Activated CD4-positive, alpha-beta T cell treated with anti-CD3 and anti-CD28 coated beads, Interleukin-2, amount 50 U/mL, for 48 hours (primary cell): ENCODE data around the gene POLRMT.
"Not testable (repeated sequence)": the region's sequence is repeated elsewhere in the genome, so short reads cannot be mapped to it uniquely, and the experiment has no call there.

Experiments used
- DNase-seq, 2 experiments: peaks; one replicate each; pipeline ENCODE4 v3.0.0-alpha.2; 2020

The POLRMT gene

DNA sequence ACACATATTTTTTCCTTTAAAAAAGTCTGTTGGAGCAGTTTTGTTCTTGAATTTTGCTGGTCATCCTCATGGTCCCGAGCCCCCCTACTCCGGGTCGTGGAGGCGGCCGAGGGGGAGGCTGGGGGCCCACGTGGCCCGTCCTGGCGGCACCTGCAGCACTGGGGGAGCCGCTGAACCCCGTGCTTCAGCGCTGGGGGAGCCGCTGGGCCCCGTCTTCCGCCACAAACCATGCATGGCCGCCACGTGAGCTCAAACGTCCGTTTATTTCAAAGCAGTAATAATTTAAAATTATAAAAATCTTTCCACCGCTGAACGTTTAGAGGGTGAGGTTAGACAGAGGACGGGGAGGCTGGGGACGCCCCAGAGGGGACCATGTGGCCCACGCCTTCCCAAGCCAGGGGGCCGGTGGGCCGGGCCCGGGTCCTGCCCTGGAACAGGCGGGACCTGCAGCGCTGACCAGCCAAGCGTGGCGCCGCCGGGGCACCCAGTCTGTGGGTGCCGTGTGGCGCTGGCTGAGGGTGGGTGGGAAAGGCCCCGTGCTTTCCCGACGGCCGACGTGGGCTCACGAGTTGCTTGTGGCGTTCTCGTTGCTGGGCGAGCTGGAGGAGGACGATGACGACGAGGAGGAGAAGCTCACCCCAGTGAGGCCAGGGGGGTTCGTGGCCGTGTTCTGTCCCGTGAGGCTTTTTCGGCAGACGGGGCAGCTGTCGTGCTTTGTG is 14.4 kb upstream of the POLRMT start:
- no peak for DNase-seq

DNA sequence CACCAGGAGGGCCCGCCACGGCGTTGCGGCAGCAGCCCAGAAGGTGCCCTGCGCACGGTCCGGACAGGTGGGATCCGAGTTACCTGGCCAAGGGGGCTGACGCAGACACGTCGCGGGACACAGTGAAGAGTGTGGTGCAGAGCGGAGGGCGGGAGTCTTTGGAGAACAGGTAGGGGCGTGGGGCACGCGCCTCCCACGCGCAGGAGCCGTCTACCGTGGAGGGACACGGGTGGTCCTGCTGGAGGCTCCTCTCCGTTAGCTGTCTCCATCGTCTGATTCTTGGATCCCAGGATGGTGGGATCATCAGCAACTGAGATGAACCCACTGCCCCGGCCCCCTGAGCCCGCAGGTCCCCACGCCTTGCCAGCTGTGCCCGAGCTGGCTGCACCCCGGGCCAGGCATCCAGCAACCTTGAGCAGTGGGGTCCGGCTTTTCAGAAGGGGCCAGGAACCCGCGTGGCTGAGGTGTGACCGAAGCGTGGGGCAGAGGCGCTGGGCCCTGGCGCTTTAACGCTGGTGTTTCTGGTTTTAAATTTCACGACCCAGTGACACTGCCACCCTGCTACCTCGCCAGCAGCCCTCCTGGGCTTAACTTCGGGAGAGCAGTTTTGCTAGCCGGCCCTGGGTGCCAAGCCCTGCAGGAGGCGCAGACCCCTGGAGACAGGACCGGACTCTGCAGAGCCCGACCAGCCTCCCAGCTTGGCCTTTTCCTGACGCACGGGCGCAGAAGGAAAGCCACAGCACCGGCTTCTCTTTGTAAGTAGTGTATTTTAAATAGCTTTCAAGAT is 13.6 kb upstream of the POLRMT start:
- DNase-seq: no peak

DNA sequence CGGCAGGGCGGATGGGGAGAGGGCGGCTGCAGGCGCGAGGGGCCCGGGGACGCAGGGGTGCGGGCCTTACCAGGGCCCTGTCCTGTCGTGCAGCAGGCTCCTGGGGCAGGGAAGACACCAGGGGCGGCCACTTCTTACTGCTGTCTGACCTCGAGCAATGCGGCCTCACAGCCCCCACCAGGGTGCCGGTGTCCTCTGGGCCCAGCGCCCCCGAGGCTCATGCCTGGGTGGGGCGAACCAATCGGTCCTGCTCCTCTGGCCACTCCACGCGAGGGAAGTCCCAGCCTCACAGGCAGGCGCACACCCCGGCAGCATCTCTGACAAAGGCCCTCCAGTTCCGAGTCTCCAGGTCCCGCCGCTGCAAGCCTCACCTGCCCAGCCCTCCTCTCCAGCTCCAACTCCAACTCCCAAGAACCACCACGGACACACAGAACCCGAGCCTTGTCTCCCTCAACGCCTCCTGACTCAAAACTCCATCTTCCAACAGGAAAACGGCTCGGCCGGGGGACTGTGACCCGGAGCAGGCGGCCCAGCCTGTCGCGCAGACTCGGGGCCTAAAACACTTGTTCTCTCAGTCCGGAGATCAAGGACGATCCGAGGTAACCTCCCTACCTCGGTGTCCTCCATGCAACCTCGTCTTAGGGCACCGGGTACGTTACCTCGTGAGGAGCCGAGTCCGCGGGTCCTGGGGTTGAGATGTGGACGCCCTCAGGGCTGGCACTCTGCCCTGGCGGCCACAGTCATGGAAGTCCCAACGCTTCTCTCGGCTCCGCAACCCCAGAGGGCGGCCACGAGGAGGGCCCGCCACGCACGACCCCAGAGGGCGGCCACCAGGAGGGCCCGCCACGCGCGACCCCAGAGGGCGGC is 12.8 kb upstream of the POLRMT start:
- DNase-seq: no peak

DNA sequence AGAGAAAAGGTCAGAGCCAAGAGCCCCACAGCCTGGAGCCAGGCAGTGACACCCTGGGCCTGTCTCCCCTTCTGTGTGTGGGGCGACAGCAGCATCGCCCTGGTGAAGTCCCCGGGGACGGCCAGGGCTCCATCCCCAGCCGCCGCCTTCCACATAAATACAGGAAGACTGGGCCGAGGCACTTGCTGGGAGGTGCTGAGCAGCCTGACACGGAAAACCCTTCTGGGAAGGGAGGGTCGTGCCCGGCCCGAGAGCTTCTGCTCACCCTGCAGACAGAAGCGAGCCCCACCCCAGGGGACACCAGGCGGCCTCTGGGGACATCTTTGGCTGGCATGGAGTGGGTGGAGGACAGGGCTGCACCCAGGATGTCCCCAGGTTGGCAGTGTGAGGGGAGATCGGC is 11.5 kb upstream of the POLRMT start:
- no peak for DNase-seq

DNA sequence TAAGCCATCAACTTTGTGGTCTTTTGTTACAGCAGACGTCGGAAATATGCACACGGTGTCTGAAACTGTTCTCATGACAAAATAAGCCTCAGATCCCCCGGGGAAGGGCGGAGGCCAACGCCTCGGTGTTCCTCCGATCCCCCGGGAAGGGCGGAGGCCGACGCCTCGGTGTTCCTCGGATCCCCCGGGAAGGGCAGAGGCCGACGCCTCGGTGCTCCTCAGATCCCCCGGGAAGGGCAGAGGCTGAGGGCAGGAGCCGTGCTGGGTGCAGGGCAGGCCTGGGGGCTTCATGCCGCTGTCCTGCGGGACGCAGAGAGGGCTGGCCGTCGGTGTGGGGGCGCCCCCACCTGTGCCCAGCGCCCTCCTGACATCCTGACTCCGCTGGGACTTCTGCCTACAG is 11.0 kb upstream of the POLRMT start:
- DNase-seq: no peak

DNA sequence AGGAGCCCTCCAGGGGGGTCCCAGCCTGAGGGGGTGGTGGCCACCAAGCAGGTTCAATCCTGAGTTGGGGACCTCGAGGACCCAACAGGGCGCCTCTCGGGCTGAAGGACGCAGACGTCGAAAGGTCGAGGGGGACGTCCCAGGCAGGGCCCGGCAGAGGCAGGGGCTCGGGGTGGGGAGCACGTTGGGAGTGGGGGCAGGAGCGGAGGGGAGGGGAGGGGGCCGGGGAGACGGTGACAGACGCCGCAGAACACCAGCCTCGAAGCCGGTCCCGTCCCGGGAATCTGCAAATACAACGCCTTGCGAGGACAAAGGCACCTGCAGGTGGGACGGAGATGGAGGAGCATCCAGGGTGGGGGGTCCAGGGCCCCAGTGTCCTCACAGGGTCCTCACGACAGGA is 10.4 kb upstream of the POLRMT start:
- no peak for DNase-seq

DNA sequence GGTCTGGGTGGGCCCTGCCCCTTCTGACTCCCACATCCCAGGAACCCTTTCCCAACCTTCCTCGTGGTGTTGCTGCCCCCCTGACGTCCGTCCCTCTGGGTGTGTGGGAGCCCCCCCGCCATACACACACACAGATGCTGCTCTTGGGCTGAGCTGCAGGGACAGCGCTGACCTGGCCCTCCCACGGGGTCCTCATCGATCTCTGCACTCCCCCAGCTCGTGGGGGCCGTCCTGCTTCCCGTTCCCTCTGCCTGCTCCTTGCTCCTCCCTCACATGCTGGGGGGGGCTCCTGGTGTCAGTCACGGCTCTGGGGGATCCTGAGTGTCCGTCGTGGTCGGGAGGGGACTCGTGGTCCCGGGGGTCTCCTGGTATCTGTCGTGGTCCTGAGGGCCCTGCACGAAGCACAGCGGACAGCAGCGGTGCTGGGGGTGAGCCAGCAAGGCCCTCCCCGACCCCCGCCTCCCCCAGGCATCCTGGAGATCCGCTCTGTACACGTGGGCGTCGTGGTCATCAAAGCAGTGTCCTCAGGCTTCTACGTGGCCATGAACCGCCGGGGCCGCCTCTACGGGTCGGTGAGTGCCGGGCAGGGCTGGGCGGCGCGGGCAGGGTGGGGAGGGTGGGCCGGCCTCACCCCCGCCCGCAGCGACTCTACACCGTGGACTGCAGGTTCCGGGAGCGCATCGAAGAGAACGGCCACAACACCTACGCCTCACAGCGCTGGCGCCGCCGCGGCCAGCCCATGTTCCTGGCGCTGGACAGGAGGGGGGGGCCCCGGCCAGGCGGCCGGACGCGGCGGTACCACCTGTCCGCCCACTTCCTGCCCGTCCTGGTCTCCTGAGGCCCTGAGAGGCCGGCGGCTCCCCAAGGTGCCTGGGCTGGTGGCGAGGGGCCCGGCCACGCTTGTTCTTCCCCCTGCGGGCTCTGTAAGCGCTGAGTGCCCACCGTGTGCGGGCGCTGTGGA is 9.7 kb upstream of the POLRMT start:
- DNase-seq: no peak

DNA sequence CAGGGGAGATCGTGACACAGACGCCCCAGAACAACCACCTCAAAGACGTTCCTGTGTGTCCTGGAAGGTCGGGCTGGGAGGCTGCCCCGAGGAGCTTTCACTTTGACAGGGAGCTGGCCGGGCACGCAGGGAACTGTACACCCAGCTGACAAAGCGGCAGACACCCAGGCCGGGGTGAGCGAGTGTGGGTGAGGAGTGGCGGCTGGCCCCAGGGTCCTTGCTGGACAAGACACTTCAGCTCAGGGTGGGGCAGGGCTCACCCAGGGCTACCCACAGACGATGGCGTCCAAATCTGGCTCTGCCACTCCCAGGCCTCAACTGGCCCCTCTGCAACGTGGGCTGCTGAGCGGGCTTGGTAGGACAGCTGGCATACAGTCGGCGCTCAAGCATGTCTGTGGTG is 8.4 kb upstream of the POLRMT start:
- no peak for DNase-seq

DNA sequence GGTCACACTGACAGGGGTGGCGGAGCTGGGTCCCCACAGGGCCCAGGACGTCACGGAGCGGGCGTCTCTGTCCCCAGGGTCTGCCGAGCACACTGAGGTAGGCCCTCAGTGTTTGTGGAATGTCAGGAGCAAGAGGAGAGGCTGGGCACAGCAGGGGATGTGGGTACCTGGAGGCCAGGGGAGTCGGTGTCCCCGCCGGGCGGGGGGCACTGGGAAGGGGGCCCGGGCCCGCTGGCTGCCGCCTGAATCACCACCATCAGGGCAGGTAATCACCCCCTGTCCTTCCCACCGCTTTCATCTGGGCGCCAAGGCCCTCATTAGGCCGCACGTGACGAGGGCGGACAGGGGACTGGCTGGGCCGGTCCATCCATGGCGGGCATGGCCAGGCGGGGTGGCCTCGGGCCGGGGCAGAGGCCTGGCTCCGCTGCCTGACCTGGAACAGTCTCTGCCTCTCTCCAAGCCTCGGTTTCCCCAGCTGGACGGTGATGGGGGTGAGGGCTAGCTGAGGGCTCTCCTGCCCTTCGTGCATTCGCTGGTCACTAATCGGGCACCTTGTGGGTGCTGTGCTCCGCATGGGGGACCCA is 7.4 kb upstream of the POLRMT start:
- DNase-seq: no peak

DNA sequence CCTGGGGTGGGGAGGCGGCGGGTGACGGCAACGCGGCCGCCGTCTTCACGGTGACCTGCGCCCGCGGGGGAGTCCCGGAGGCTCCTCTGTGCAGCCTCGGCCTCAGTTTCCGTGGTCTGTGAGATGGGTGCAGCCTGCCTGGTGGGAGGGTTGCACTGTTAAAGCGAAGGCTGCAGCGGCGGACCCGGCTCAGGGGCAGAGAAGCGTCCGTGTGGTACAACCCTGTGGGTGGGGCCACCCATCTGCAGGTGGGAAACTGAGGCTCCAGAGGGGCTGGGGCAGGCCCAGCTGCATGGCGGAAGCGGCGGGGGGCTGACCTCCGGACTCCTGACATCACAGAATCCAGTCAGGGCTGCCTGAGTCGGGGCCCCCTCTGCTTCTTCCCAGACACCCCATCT is 6.8 kb upstream of the POLRMT start:
- no peak for DNase-seq

DNA sequence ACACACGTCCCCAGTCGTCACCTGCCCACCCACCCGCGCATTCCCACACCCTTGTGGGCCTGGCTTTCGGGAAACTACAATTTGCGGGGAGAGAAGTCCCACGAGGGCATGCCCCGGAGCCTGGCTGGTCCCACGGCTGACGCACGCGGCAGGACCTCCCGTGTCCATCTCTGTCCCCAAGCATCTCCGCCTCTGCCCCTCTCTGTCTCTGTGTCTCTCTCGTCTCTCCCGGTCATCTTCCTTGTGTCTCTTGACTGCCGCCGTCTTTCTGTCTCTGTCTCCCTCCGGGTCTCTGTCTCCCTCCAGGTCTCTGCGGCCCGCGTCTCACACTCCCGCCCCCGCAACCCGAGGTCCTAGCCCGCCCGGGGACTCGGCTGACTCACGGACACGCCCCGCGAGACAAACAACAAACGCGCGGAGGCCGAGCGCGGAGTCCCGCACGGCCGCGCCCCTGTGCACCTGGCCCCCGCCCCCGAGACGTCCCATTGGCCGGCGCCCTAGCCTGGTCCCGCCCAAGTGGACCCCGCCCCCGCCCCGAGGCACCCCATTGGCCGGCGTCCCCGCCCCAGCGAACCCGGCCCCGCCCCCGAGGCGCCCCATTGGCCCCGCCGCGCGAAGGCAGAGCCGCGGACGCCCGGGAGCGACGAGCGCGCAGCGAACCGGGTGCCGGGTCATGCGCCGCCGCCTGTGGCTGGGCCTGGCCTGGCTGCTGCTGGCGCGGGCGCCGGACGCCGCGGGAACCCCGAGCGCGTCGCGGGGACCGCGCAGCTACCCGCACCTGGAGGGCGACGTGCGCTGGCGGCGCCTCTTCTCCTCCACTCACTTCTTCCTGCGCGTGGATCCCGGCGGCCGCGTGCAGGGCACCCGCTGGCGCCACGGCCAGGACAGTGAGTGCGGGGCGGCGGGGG is 6.2 kb upstream of the POLRMT start, which contains the start of gene FGF22:
TSS of gene FGF22 (plus strand) at position 627 of the 908 bp plus-strand sequence. CDS start at position 674, 47 bp downstream.
- peak; percentile 95 to 97 for DNase-seq

DNA sequence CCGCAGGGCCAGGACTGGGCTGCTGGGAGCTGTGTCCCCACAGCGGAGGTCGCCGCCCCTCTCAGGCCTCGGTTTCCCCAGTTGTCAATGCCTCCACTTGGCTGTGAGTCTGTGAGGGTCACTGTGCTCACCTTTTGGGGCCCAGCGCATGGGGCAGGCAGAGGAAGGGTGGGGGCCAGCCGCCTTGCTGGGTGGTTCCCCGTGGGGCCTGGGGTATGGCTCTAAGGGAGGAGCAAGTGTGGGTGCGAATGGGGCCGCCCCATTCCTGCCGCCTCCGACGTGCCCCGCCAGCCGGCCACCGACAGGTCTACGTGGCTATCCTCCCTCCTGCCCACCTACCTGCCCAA is 5.5 kb upstream of the POLRMT start:
- no peak for DNase-seq

DNA sequence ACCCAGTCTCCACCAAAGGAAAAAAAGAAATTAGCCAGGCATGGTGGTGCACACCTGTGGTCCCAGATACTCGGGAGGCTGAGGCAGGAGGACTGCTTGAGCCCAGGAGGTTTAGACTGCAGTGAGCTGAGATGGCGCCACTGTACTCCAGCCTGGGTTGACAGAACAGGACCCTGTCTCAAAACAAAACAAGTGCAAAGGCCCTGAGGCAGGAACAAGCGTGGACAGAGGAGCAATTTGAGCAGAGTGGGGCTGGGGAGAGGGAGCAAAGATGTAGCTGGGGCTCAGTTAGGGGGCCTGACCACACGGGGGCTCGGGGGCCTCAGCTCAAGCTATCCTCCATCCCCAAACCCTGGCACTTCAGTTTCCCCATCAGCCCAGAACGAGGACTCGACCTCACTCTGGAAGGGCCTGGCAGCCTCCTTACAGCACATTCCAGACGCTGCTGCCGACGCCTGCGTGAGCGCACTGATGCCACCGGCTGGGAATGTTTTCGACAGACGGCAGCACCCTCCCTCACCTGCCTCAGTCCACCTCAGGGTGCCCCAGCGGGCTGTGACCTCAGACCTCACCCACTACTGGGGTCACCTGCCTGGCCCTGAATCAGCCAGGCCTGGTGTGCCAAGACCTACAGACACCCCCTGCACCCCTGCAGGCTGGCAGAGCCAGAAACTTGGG is 1.8 kb upstream of the POLRMT start:
- DNase-seq: no peak

DNA sequence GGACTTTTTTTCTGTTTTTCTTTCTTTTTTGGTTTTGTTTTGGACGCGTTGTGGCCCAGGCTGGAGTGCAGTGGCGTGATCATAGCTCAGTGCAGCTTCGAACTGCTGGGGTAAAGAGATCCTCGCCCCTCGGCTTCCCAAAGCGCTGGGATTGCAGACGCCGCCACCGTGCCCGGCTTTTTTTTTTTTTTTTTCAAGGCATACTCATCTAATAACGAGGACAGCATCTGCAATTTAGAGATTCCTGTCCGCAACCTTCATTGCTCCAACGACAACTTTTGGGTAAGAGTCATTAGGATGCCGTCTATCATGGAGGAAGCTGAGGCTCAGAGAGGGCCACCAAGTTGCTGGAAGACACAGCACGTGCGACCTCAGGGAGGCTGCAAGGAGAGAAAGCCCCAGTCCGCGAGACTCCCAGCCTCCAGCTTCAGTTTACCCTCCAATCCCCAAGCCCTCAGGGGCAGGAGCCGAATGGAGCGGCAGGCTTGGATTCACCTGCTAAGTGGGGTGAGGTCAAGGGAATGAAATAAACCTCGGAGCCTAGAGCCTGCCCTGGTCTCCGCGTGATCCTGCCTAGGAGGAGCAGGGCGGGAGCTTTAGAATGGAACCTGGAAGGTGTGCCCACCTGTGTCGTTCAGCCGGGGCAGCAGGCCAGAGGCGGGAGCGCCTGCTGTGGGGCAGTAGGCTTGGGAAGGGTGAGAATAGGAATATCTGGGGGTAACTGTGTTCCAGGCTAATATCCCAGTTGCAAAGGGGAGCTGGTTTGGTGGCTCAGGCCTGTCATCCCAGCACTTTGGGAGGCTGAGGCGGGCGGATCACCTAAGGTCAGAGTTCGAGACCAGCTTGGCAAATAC is 676 bp upstream of the POLRMT start:
- no peak for DNase-seq

DNA sequence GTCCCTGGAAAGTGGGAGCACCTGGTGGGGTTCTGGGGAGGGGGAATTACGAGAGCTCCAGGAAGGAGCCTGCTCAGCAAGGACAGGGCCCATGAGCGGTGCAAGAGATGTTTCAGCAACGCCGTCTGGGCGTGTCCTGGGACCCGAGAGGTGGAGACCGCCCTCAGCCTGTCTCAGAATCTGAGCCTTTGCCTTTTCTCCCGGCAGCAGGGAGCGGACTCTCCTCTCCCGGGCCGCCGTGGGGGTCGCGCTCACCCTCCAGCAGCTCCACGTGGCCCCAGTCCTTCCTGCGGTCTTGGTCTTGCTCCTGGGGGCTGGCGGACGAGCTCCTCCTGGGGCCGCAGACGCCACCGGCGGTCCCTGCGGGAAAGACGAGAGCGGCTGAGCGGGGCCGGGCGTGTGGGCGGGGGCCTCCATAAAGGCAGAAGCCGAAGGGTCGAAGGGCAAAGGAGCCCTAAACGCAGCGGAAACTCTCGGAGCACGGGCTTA is 714 bp downstream of the POLRMT start:
- DNase-seq: peak; percentile 64 to 71

DNA sequence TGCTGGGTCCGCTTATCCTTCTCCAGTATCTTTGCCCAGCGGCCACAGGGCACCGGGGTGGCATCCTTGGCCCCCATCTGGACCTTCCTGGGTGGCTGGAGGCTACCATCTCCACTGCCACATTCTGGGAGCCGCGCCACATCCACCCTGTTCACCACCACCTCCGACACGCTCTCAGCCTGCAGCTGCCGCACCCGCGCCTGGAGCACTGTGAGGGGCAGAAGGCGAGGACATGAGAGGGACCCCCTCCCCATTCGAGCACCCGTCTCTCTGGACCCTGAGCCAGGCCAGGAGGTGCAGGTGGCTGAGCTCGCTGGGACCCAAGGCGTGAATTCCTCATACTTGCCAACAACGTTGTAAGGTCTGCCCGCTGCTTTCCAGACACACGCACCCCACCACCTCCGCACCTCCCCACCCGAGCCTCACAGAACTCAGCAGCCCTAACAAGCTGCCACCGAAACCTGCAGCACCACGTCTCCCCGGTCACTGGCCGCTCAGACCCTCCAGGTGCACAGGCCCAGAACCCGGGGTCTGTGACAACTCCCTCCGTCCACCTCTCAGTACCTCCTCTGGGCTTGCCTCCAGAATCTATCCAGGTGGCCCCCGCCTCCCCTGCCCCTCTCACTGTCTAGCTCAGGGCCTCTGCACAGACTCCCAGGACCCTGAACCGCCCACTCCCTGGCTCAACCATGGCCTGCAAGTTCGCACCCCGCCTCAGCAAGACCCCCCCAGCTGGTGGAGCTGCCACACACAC is 3.2 kb downstream of the POLRMT start:
- no peak for DNase-seq

DNA sequence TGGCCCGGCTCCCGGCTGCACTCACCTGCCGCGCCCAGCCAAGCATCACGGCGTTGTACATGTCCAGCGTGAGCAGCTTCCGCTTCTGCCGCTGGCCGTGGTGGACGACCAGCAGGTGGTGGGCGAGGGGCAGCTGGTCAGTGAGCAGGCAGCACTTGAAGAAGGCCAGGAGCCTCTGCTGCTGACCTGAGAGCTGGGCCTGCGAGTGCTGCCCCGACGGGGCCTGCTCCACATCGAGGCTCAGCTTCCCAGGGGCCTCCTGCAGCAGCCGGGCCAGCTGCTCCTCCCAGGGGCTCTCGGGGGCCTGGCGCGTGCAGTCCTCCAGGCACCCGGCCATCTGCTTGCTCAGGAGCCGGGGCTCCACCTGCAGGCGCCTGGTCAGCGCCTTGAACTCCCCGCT is 3.8 kb downstream of the POLRMT start:
- not testable (repeated sequence) for DNase-seq

DNA sequence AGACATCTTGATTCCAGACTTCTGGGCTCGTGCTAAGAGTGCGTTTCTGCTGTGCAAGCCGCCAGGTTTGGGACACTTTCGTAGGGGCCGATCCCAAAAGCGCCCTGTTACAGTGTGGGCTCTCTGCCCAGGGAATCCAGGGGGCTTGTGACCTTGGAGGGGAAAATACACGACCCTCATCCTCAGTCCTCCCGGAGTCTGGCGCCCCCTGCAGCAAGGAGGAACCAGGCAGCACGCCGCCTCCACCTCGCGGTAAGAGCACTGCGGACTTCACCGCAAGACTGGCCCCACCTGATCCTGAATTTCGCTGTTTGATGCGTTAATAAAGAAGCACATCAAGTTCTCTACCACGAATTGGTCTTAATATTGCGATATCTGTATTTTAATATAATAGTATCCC is 5.2 kb downstream of the POLRMT start:
- DNase-seq: peak in 1 of 2 experiments; percentile 48
